Measurements from ENCODE around the gene NPC1. TPM values are rescaled to one million over a fixed set of nuclear protein-coding genes. Genes with fewer than 3 reads are reported as not detected.
"Not testable (repeated sequence)": the region's sequence is repeated elsewhere in the genome, so short reads cannot be mapped to it uniquely, and the experiment has no call there.

Gene NPC1
- polyA plus RNA-seq, 1 donor: 32.5 TPM

DNA sequence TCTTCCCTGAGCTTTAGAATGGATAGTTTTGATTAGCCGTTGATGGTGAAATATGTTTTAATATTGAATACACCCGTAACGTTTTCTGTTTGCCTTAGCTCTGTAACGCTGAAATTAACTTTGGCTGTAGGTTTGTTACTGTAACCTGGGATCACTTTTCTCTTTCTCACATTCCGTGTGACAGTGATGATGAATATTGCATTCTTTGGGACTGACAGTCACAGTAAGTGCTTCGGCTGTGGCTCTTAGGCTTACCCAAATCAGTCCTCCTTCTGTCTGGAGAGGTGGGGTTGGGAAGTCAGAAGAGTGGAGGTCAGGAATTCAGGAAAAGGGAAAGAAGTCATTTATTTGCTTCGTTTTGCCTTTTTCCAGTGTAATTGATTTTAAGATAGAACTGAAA lies 65.0 kb downstream of the NPC1 start:
- DNase-seq: no peak

DNA sequence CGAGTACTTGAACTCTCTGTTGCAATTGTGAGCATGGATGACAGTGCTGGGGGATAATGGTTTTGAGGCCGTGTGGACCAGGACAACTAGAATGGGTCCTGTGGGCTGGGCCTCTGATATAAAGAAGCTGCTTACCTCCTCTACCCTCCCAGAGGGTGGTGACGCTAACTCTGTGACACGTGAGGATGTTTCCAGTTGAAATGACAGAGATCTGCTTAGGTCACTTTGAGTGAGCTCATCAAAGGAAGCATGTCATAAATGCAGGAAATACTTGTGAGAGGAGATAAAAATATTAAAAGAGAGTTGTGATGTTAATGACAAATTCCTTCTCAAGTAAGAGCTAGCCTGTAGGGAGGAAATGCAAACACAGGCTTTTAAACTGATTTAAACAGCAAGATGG lies 66.6 kb downstream of the NPC1 start:
- DNase-seq: no peak

DNA sequence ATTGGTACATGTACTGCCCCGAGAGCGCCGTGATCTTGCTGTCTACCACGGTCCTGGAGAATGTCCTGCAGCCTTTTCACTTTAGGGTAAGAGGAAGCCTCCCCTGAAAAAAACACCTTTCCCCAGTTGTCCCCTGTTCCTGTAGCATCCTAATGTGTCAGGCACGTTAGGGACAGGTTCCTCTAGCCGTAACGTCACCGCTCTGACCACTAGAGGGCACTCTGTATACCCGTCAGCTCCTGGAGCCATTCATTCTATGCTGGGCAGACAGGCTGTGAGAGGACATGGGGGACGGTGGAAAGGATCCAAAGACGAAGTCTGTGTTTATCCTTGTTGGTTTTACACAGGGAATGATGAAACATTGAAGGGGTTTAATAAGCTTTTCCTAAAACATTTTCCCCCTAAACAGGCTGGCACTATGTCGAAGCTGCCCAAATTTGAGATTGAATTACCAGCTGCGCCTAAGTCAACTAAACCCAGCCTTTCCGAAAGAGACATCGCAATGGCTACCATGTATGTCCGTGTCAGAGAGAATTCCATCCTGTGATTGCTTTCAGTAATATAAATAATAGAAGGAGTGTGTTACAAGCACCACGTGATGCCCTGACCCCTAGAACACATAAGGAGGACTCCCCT lies 70.3 kb downstream of the NPC1 start:
- DNase-seq: peak; percentile 67

DNA sequence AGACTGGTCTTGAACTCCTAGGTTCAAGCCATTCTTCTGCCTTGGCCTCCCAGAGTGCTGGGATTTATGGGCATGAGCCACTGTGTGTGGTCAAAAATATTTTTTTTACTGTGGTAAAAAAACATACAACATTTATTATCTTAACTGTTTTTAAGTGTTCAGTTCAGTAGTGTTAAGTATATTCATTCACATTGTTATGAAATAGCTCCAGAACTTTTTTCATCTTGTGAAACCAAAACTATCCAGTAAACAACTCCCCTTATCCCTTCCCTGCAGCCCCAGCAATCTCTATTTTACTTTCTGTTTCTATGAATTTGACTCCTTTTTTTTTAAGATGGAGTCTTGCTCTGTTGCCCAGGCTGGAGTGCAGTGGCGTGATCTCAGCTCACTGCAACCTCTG lies 73.7 kb downstream of the NPC1 start:
- no peak for DNase-seq

DNA sequence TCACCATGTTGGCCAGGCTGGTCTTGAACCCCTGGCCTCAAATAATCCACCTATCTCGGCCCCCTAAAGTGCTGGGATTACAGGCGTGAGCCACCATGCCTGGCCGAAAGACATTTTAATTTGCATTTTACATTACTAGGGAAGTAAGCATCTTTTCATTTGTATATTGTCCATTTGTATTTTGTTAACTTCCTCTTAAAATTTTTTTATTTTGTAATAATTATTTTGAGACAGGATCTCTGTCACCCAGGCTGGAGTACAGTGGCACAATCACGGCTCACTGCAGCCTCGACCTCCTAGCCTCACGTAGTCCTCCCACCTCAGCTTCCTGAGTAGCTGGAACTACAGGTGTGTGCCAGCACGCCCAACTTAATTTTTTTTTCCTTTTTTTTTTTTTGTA lies 74.1 kb downstream of the NPC1 start:
- DNase-seq: not testable (repeated sequence)

DNA sequence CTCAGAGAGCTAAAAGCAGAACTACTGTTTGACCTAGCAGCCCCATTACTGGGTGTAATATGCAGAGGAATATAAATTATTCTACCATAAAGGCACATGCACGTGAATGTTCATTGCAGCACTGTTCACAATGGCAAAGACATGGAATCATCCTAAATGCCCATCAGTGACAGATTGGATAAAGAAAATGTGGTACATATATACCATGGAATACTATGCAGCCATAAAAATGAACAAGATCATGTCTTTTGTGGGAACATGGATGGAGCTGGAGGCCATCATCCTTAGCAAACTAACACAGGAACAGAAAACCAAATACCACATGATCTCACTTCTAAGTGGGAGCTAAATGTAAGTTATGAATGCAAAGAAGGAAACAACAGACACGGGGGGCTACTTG lies 75.4 kb downstream of the NPC1 start:
- not testable (repeated sequence) for DNase-seq

DNA sequence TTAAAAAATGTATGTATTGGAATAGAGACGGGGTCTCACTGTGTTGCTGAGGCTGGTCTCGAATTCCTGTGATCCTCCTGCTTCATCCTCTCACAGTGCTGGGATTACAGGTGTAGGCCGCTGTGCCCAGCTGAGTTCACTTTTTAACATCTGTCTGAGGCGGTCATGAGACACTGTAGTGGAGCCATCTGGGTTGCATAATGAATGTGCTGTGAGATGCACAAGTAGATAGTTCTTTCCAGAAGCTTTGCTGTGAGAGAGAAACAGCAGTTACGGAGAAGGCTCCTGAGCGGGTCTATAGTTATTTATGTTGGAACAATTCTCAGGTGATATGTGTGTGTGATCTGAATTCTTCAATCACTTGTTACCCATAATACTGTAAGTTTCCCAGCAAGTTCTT lies 79.9 kb downstream of the NPC1 start:
- no peak for DNase-seq

DNA sequence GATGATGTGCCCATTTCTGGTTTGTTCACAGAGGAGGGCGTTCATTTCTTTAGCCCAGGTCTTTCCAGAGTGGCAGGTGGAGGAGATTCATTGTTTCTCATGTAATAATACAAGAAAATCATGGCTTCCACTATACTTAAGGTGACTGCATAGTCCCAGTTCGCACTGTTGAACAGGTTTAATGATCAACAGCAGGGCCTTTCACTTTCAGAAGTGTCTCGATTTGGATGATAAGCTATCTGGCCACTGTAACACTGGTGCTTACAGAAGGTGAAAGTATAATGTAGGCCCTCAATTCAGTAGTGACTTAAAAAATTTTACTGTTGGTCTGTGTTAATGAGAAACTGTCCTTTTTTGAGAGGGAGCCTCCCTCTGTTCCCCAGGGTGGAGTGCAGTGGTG lies 81.6 kb downstream of the NPC1 start:
- no peak for DNase-seq

DNA sequence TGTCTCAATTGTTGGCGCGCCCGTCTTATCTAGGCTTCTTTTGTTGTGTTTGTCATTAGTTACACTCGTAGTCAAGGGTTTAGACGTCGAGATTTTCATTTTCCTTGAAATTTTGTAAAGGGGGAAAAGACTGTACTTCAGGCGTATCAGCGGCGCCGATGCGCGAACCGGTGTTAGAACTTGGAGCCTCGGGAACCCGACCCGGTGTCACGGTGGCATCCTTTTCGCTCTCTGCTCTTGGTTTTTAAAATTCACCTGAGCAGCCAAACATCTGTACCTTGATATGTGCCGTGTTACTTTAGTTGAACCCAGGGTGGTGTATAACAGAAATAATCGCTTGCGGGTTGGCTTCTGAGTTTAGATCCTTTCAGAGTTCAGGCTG lies 82.4 kb downstream of the NPC1 start:
- DNase-seq: no peak

DNA sequence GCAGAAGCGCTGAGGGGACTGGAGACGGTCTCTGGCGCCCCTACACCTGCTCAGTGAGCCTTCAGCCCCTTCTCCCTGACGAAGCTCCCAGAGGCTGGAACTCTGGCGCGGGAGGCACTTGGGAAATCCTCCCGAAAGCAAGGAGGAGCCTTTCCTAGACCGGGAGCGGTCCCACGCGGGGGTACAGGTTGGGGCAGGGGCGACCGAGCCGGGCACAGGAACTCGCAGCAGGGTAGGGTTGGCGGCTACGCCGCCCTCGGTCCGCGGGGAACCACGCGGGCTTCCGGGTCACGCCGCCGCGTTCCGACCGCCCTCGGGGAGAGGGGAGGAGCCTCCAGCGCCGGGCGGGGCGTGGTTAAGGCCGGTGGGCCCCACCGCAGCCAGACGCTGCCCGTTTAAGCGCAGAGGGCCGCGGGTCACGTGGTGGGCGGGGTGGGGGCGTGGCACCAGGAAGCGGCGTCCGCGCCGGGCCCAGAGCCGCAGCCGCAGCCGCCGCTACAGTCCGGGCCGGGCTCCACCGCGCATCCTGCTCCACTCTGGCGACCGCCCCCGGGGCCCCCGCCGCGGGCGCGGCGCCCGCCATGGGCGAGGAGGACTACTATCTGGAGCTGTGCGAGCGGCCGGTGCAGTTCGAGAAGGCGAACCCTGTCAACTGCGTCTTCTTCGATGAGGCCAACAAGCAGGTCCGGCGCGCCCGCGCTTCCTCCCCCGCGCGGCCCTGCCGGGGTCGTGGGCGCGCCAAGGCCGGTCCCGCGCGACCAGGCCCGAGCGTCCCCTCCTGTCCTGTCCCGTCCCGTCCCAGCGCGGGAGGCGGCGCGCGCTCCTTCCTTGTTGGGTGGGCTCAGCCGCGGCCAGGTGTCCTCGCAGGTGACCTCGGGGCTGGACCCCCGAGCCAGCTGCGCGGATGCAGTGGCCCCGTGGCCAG lies 83.0 kb downstream of the NPC1 start, which contains the start of gene RMC1:
RMC1 (plus strand) TSS at position 474 of the 925 bp plus-strand sequence; CDS start at position 582, 108 bp downstream.
- peak; percentile 97 for DNase-seq

DNA sequence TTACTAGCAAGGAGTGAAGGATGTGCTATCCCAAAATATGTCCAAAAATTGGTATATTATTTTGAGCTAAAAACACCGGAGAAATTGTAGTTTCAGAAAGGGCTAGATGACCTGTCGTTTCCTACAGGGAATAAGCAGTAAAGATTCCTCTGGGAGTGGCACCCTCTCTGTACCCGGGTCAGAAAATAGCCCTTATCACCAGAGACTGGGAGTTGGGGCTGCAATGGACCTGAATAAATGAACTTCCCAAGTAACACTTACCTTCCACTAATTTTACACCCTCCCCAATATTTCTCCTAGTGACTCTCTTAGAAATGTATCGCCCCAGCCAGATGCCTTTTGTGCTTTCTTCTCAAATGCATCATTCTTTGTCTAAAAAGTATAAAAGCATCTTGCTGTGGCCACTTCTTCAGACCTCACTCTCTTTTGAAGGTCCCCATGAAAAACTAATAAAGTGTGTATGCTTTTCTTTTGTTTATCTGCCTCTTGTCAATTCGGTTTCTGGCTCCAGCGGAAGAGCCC lies 83.7 kb downstream of the NPC1 start:
- no peak for DNase-seq

DNA sequence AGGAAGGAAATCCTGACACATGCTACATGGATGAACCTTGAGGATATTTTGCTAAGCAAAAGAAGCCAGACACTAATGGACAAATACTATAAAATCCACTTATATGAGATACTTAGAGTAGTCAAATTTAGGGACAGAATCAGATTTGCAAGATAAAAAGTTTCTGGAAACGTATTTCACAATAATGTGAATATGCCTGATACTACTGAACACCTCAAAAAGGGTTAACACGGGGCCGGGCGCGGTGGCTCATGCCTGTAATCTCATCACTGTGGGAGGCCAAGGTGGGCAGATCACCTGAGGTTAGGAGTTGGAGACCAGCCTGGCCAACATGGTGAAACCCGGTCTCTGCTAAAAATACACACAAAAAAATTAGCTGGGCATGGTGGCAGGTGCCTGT lies 84.7 kb downstream of the NPC1 start:
- no peak for DNase-seq

DNA sequence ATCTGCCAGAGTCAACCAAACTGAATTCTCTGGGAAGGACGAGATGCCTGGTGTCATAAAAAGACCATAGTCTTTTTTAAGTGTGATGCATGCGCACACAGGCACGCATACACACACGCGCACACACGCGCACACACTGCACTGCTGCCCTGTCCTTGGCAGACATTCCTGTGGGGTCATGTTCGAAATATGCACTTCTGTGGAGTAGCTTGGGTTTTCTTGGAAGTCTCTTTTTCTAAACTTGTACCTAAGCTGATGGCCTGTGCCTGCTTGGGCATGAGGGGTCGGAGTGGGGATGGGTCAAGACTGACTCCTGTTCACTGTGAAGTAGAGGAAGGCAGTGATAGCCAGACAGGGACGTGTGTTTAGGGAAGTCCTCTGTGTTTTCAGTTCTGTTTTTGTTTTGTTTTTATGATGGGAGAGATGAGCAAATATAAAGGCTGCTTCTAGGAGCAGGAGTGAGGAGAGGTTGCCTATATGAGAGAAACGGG lies 87.0 kb downstream of the NPC1 start:
- DNase-seq: no peak

DNA sequence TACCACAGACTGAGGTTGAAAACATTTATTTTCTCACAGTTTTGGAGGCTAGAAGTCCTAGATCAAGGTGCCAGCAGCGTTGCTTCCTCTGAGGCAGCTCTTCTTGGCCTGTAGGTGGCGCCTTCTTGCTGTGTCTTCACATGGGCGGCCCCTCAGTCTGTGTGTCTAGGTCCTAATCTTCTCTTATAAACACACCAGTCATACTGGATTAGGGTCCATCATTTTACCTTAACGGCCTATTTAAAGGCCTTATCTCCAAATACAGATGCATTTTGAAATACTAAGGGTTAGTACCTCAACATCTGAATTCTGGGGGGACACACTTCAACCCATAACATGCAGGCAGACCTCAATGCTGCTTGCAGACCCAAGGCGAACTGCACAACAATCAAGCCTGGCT lies 87.4 kb downstream of the NPC1 start:
- DNase-seq: no peak

DNA sequence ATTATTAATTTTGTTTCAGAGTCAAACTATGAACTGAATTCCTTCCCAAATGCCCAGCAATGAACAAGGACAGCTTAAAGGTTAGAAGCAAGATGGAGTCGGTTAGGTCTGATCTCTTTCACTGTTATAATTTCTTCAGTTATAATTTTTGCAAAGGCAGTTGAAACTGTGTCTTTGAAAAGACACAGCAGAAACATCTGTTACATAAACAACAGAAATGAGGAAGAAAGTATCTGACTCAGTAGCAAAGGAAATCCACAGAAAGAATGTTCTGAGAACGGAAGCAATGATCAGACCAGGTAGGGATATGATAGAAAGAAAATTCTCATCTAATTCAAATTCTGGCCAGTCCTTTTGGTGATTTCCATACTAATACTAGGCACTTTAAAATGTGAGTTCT lies 88.2 kb downstream of the NPC1 start:
- DNase-seq: no peak

DNA sequence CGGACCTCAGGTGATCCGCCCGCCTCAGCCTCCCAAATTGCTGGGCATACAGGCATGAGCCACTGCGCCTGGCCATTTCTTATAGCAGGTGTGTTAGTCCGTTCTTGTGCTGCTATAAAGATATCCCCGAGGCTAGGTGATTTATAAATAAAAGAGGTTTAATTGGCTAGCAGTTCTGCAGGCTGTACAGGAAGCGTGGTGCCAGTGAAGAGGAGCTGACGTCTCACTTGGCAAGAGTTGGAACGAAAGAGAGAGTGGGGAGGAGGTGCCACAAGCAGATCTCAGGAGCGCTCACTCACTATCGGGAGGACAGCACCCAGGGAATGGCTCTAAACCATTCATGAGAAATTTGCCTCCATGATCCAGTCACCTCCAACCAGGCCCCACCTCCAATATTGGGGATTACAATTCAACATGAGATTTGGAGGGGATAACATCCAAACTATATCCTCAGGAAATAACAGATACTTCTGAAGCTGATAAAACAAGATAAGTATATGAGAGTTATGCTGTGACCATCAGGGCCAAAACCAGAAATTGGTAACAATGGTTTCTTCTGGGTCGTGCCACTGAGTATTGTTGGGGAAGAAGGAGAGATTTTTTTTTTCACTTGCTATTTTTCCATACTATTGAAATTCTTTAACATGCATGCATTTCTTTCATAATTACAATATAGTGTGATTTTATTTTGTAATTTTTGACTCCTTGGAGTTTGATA lies 90.4 kb downstream of the NPC1 start:
- DNase-seq: no peak

DNA sequence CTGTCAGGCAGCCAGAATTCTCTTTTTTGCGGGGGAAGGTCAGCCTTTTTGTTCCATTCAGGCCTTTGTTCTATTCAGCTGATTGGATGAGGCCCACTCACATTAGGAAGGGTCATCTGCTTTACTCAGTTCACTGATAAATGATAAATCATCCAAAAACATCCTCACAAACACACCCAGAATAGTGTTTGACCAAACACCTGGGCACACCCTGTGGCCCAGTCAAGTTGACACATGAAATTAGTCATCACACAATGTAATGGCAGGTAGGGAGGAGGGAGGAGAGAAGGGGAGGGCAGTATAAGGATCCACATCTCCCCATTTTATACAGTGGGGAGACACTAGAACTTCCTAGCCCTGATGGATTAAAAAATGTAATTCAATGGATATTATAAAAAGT lies 91.3 kb downstream of the NPC1 start:
- no peak for DNase-seq

DNA sequence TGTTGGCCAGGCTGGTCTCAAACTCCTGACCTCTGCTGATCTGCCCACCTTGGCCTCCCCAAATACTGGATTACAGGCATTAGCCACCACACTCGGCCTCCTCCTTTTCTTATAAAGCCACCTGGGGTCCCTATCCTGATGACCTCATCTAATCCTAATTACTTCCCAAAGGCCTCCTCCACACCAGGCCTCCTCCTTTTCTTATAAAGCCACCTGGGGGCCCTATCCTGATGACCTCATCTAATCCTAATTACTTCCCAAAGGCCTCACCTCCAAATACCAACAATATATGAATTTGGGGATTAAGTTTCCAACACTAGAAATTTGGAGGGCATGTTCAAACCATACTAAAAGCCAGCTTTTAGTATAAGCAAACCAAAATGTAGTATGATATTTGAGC lies 92.7 kb downstream of the NPC1 start:
- no peak for DNase-seq

DNA sequence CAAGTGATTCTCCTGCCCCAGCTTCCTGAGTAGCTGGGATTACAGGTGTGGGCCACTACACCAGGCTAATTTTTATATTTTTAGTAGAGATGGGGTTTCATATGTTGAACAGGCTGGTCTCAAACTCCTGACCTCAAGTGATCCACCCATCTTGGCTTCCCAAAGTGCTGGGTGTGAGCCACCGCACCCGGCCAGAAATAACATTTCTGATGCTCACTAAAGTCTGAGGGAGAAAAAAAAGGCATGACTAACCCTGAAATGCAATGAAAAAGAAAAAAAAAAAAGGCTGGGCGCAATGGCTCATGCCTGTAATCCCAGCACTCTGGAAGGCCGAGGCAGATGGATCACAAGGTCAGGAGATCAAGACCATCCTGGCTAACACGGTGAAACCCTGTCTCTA lies 96.7 kb downstream of the NPC1 start:
- not testable (repeated sequence) for DNase-seq

DNA sequence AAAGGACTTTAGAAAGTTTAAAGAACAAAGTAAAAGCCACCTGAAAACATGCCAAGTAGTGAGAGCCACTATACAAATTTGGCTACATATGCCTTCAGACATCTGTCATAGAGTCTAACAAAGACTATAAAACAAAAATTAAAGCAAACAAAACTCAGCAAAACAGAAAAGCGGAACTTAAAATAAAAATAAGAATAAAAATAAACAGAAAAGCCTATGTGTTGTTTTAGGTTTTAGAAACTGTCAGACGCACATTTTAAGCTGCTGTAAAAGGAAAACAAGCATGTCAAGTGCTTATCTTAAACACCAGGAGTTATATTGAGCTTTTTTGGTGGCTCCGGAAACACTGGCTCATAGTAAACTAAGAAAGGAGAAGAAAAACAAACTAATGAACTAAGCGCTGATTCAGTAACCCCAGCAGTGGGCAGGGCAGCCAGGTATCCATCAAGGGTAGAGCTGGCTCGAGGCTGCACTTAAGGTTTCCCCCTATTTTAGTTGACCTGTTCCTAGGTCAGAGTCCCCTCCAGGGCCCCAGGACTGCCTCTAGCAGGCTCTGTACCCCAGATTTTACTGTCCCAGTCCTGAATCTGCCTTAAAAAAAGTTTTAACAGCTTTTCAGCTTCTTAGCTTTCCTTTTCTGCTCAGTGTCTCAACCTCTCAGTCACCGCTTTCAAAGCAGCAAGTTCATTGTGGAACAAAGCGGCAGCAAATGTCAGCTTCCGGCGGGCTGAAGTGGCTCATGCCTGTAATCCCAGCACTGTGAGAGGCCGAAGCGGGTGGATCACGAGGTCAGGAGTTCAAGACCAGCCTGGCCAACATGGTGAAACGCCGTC lies 98.4 kb downstream of the NPC1 start:
- no peak for DNase-seq

DNA sequence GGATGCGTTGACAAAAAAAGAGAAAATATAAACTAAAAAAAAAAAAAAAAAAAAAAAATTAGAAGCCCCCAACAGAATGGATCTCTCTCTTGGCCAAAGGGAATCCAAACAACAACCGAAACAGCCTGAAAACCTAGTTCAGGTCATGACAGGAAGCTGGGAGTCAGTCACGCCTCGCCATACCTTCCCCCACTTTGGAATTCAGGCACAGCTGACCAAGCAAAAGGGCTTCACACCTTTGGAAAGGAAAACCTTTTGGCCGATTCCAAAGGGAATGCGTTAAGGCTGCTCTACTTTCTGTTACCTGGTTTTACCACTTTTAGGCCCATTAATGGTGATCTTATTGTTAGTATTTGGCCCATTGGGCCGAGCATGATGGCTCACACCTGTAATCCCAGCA lies 100.9 kb downstream of the NPC1 start:
- DNase-seq: no peak

DNA sequence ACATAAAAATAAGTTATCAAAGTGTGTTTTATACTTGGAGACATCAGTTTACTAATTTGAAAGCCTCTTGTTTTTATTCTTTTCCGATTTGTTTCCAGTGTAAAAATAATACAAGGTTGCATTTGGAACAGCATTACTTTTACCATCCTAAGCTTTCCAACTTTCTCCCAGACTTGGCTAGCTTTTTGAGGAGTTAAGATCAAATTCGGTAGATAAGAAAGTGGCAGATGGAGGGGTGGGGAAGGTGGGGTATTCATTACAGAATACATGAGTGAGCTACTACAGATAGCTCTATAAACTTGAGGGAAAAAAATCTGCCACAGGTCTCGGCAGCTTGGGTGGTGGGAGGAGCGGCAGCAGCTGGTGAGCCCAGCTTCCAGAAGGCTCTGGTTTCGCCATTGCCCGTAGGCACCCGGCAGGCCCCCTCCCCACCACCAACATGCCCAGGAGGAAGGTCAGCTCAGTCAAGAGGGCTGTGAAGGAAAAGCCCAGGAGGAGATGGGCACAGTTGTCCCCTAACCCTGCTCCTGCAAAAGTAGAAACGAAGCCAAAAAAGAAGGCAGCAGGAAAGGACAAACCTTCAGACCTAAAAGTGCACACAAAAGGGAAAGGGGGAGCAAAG lies 101.6 kb downstream of the NPC1 start:
- no peak for DNase-seq
